ENCODE measurements around the gene ODR4. TPM values are rescaled to one million over a fixed set of nuclear protein-coding genes. Genes with fewer than 3 reads are reported as not detected.

Gene ODR4
- polyA plus RNA-seq, 4 donors, result 28.3 to 36.9 (median 32.2) TPM

Other genes starting within 250 kb of the ODR4 start
- gene PRG4, start 79.6 kb upstream of the ODR4 start, polyA plus RNA-seq (ENCODE audit: insufficient read length in 4 of 4), result under 1 TPM; 0.12 to 0.34 (median 0.19) TPM
- gene TPR, start 585 bp upstream of the ODR4 start, polyA plus RNA-seq (ENCODE audit: insufficient read length in 4 of 4), result 100 to 1,000 TPM in 2 of 4 donors, 10 to 100 TPM in 2; 89.1 to 107 (median 102) TPM
- under 1 TPM; 0.10 to 0.24 (median 0.19) TPM for gene PDC, start 85.3 kb downstream of the ODR4 start, polyA plus RNA-seq (ENCODE audit: insufficient read length in 4 of 4)

Data from right renal pelvis (tissue), 4 donors.